ENCODE results near the gene ZBTB16.

Gene ZBTB16

DNA sequence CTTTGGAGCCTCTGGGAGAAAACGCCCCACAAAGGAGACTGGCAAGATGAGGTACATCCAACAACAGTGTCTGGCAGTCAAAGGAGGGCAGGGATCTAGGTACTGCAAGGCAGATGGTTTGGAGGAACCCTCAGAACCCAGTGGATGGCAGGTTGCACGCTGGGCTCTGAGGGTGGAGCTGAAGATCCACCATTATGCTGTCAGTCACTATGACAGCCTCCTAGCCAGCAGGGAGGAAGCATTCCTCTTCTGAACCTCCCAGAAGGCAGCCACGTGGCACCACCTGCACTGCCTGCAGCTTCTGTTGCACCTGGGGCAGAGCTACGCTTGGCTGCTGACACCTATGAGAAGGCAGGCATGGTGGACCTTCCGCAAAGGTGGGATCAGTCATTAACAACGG, 44.4 kb upstream of the ZBTB16 start:
- Histone ChIP-seq H4K20me1 (ENCODE audit: insufficient read depth, low read length) (no peaks in the 10 kb centered on the region), H3K79me2 (ENCODE audit: low read length) (no peaks in the 10 kb centered on the region), H3K4me1 (ENCODE audit: low read length) (no peaks in the 10 kb centered on the region), H3K4me3 (ENCODE audit: low read length) (no peak overlapping the region), H3F3A (ENCODE audit: insufficient read depth, low read length) (no peaks in the 10 kb centered on the region), H3K9me2 (replicated peaks; ENCODE audit: insufficient read depth, low read length) (no peaks in the 10 kb centered on the region), H3K4me2 (ENCODE audit: low read depth, low read length) (no peak overlapping the region), H3K9me3 (replicated peaks; ENCODE audit: insufficient read depth, low read length) (no peaks in the 10 kb centered on the region), H3K27ac (ENCODE audit: low read length) (no peak overlapping the region), H2AFZ (ENCODE audit: low read length) (no peak overlapping the region), H3K9ac (ENCODE audit: low read length) (no peak overlapping the region), H3K36me3 (replicated peaks; ENCODE audit: insufficient read depth, low read length) (no peaks in the 10 kb centered on the region), H3K27me3 (replicated peaks; ENCODE audit: insufficient read depth, low read length) (no peaks in the 10 kb centered on the region)
- TF ChIP-seq EZH2 (optimal IDR thresholded peaks at IDR 0.05; ENCODE audit: low read depth, low read length), result no peak
- TF ChIP-seq EZH2phosphoT487 (IDR thresholded peaks at IDR 0.05; ENCODE audit: low read length), result no peak
- TF ChIP-seq, protein P1, sequence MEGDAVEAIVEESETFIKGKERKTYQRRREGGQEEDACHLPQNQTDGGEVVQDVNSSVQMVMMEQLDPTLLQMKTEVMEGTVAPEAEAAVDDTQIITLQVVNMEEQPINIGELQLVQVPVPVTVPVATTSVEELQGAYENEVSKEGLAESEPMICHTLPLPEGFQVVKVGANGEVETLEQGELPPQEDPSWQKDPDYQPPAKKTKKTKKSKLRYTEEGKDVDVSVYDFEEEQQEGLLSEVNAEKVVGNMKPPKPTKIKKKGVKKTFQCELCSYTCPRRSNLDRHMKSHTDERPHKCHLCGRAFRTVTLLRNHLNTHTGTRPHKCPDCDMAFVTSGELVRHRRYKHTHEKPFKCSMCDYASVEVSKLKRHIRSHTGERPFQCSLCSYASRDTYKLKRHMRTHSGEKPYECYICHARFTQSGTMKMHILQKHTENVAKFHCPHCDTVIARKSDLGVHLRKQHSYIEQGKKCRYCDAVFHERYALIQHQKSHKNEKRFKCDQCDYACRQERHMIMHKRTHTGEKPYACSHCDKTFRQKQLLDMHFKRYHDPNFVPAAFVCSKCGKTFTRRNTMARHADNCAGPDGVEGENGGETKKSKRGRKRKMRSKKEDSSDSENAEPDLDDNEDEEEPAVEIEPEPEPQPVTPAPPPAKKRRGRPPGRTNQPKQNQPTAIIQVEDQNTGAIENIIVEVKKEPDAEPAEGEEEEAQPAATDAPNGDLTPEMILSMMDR (IDR thresholded peaks at IDR 0.05; ENCODE audit: low read length), result no peak
- DNase-seq, result no peak

DNA sequence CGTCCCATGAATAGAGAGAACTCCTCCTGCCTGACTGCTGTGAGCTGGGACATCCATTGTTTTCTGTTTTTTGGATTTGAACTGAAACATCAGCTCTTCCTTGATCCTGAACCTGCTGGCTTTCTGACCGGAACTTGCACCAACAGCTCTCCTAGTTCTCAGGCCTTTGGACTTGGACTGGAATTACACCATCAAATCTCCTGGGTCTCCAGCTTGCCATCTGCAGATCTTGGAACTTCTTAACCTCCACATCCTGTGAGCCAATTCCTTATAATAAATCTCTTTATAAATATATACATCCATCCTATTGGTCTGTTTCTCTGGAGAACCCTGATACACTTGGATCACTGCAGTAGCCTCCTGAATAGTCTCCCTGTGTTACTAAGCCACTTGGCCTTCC, 42.5 kb upstream of the ZBTB16 start:
- no peak overlapping the region for H3K9ac ChIP-seq (ENCODE audit: low read length)
- H3K4me2 ChIP-seq (ENCODE audit: low read depth, low read length), result no peak overlapping the region
- no peaks in the 10 kb centered on the region for H3F3A ChIP-seq (ENCODE audit: insufficient read depth, low read length)
- H3K9me3 ChIP-seq (replicated peaks; ENCODE audit: insufficient read depth, low read length), result no peaks in the 10 kb centered on the region
- TF ChIP-seq EZH2 (optimal IDR thresholded peaks at IDR 0.05; ENCODE audit: low read depth, low read length) (no peak), EZH2phosphoT487 (IDR thresholded peaks at IDR 0.05; ENCODE audit: low read length) (no peak)
- TF ChIP-seq, protein P1 (IDR thresholded peaks at IDR 0.05; ENCODE audit: low read length), result no peak
- no peaks in the 10 kb centered on the region for H3K79me2 ChIP-seq (ENCODE audit: low read length)
- no peak overlapping the region for H2AFZ ChIP-seq (ENCODE audit: low read length)
- DNase-seq, result no peak
- no peaks in the 10 kb centered on the region for H3K9me2 ChIP-seq (replicated peaks; ENCODE audit: insufficient read depth, low read length)
- H3K36me3 ChIP-seq (replicated peaks; ENCODE audit: insufficient read depth, low read length), result no peaks in the 10 kb centered on the region
- no peaks in the 10 kb centered on the region for H4K20me1 ChIP-seq (ENCODE audit: insufficient read depth, low read length)
- H3K4me3 ChIP-seq (ENCODE audit: low read length), result no peak overlapping the region
- H3K27me3 ChIP-seq (replicated peaks; ENCODE audit: insufficient read depth, low read length), result no peaks in the 10 kb centered on the region
- no peak overlapping the region for H3K27ac ChIP-seq (ENCODE audit: low read length)
- no peaks in the 10 kb centered on the region for H3K4me1 ChIP-seq (ENCODE audit: low read length)

DNA sequence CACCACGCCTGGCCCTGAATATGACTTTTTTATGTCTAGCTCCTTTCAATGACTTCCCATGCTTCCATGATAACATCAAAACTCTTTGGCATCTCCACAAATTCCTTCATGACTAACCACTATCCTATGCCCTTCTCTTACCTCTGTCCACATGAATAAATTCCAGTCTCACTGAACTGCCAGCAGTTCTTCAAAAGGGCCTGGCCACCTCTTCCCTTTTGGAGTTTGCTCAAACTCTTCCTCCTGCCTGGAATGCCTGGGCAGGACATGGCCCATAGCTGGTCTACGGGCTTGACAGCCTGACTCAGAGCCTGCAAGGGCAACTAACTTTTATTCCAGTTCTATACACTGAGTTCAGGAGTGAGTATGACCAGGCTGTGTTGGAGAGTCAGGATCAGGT, 41.8 kb upstream of the ZBTB16 start:
- Histone ChIP-seq H3K9me3 (replicated peaks; ENCODE audit: insufficient read depth, low read length) (no peaks in the 10 kb centered on the region), H3K9me2 (replicated peaks; ENCODE audit: insufficient read depth, low read length) (no peaks in the 10 kb centered on the region), H3K9ac (ENCODE audit: low read length) (no peak overlapping the region), H3K27me3 (replicated peaks; ENCODE audit: insufficient read depth, low read length) (no peaks in the 10 kb centered on the region), H3F3A (ENCODE audit: insufficient read depth, low read length) (no peaks in the 10 kb centered on the region), H2AFZ (ENCODE audit: low read length) (no peak overlapping the region), H3K79me2 (ENCODE audit: low read length) (no peaks in the 10 kb centered on the region), H3K27ac (ENCODE audit: low read length) (no peak overlapping the region), H3K4me3 (ENCODE audit: low read length) (no peak overlapping the region), H3K4me2 (ENCODE audit: low read depth, low read length) (no peak overlapping the region), H4K20me1 (ENCODE audit: insufficient read depth, low read length) (no peaks in the 10 kb centered on the region), H3K4me1 (ENCODE audit: low read length) (no peaks in the 10 kb centered on the region), H3K36me3 (replicated peaks; ENCODE audit: insufficient read depth, low read length) (no peaks in the 10 kb centered on the region)
- DNase-seq, result no peak
- TF ChIP-seq, protein P1 (IDR thresholded peaks at IDR 0.05; ENCODE audit: low read length), result no peak
- TF ChIP-seq EZH2phosphoT487 (IDR thresholded peaks at IDR 0.05; ENCODE audit: low read length) (no peak), EZH2 (optimal IDR thresholded peaks at IDR 0.05; ENCODE audit: low read depth, low read length) (no peak)

All from MM.1S (cell line).